ENCODE measurements around the gene CHI3L1.

GRCh38 chr1:203173011-203173555 is 13.4 kb downstream of the CHI3L1 start:
- TF ChIP-seq POLR2A (IDR thresholded peaks at IDR 0.05) (no peak), CTCF (IDR thresholded peaks at IDR 0.05) (no peak)
